HepG2 (cell line): Measurements from ENCODE around the gene ADGRF5. TPM values are rescaled to one million over a fixed set of nuclear protein-coding genes. Genes with fewer than 3 reads are reported as not detected.

Experiments used
- ATAC-seq: fragments of 200-7000 bp; cut with Tn5 transposase; 3 replicates; pipeline ENCODE4 v1.9.1; 2020; ENCODE audit warnings: mild to moderate bottlenecking, moderate library complexity
- BruUV-seq: library from RNA; stranded (reverse); fragments of 400-500 nt; replicated peaks from 2 replicates; lab custom pipeline; 2021; lab: Mats Ljungman, UMichigan
- CTCF ChIA-PET: fragments of 300-600 bp; formaldehyde crosslinking; extraction: SDS; loops from one replicate; lab custom pipeline; 2021; ENCODE audit warnings: low total read pairs, inconsistent platforms, low intra/inter-chr PET ratio; lab: Yijun Ruan, JAX
- POLR2A ChIA-PET: fragments of 350-600 bp; sonication (Branson Sonifier 250); formaldehyde crosslinking; loops from one replicate; lab custom pipeline; 2020; ENCODE audit warnings: antibody characterized with exemption, inconsistent platforms; lab: Yijun Ruan, JAX
- DNase-seq: peaks from one replicate; pipeline ENCODE4 v3.0.0-alpha.2; 2015; ENCODE audit warnings: low spot score
- FAIRE-seq: peaks from 3 replicates; lab custom pipeline; 2011; peaks lifted over from hg19 to GRCh38; lab: Jason Lieb, UNC
- H2AFZ ChIP-seq: one replicate; pipeline ENCODE4 v1.6.1; 2011; ENCODE audit warnings: low read length, inconsistent platforms
- H3K27ac ChIP-seq: fragments of 300-600 bp; 3 replicates; pipeline ENCODE4 v1.8.0; 2011; ENCODE audit warnings: mixed run types, mild to moderate bottlenecking, mixed read lengths, low read length, inconsistent platforms; ENCODE audit not compliant: insufficient read depth; ENCODE audit errors: extremely low read length
- H3K27me3 ChIP-seq, 2 experiments: fragments of 200-600 bp in 1 of 2; 2 replicates in 1 of 2; 3 replicates in 1 of 2; pipeline versions ENCODE4 v1.6.0 to v1.8.0; 2011; ENCODE audit warnings: low read length in 2 of 2, mild to moderate bottlenecking in 2 of 2, moderate library complexity in 2 of 2, inconsistent platforms in 1 of 2; ENCODE audit not compliant: insufficient read depth in 2 of 2, control insufficient read depth in 1 of 2
- H3K36me3 ChIP-seq, 2 experiments: fragments of 200-600 bp in 1 of 2; replicated peaks in 1 of 2; 2 replicates in 1 of 2; 3 replicates in 1 of 2; pipeline versions ENCODE4 v1.5.1 to v1.8.0; 2011; ENCODE audit warnings: low read length in 2 of 2, inconsistent platforms in 1 of 2; ENCODE audit not compliant: insufficient read depth in 2 of 2, control insufficient read depth in 1 of 2
- H3K4me1 ChIP-seq: 2 replicates; pipeline ENCODE4 v1.5.1; 2012; ENCODE audit warnings: low read length, inconsistent platforms; ENCODE audit not compliant: insufficient read depth
- H3K4me2 ChIP-seq: 2 replicates; pipeline ENCODE4 v1.6.0; 2011; ENCODE audit warnings: low read depth, low read length, inconsistent platforms
- H3K4me3 ChIP-seq, 3 experiments: fragments of 200-600 bp in 1 of 3; sonication (generic), shearing (Covaris generic) in 1 of 3; replicated peaks in 1 of 3; 2 replicates each; pipeline ENCODE4 v1.5.1; 2011 to 2016; ENCODE audit warnings: low read length in 3 of 3, inconsistent platforms in 2 of 3, low read depth in 2 of 3, mild to moderate bottlenecking in 2 of 3, control low read depth in 1 of 3, mixed read lengths in 1 of 3; ENCODE audit not compliant: insufficient read depth in 1 of 3
- H3K79me2 ChIP-seq: one replicate; pipeline ENCODE4 v1.6.1; 2011; ENCODE audit warnings: low read length, inconsistent platforms; ENCODE audit not compliant: insufficient read depth
- H3K9ac ChIP-seq: 2 replicates; pipeline ENCODE4 v1.6.0; 2011; ENCODE audit warnings: mild to moderate bottlenecking, low read depth, low read length, inconsistent platforms; ENCODE audit not compliant: insufficient read depth
- H3K9me3 ChIP-seq: 2 replicates; pipeline ENCODE4 v1.5.1; 2012; ENCODE audit warnings: mild to moderate bottlenecking, low read length
- H4K20me1 ChIP-seq: 2 replicates; pipeline ENCODE4 v1.6.0; 2011; ENCODE audit warnings: inconsistent platforms, mild to moderate bottlenecking, low read length, moderate library complexity; ENCODE audit not compliant: insufficient read depth
- ATAD3A ChIP-seq: sonication (generic); formaldehyde crosslinking; IDR thresholded peaks from 2 replicates; pipeline ENCODE4 v1.4.0; 2020; ENCODE audit warnings: missing genetic modification reagents
- CSRNP1 ChIP-seq: sonication (generic); formaldehyde crosslinking; IDR thresholded peaks from 2 replicates; pipeline ENCODE4 v1.8.1; 2023; ENCODE audit warnings: mild to moderate bottlenecking, missing genetic modification reagents
- DRAP1 ChIP-seq: IDR thresholded peaks from 2 replicates; pipeline ENCODE4 v1.6.1; 2016; ENCODE audit warnings: missing genetic modification reagents, missing compliant biosample characterization
- ETV6 ChIP-seq: sonication (generic); formaldehyde crosslinking; conservative IDR thresholded peaks from 2 replicates; pipeline ENCODE4 v1.4.0; 2020; ENCODE audit warnings: missing genetic modification reagents
- HDAC1 ChIP-seq: sonication (generic); formaldehyde crosslinking; IDR thresholded peaks from 2 replicates; pipeline ENCODE4 v1.5.1; 2020; ENCODE audit warnings: mild to moderate bottlenecking, missing genetic modification reagents
- KLF16 ChIP-seq, 2 experiments: sonication (generic) in 1 of 2; formaldehyde crosslinking in 1 of 2; IDR thresholded peaks; 2 replicates each; pipeline versions ENCODE4 v1.6.1 to v1.8.0; 2016 to 2023; ENCODE audit warnings: missing genetic modification reagents in 2 of 2, missing compliant biosample characterization in 1 of 2
- NFIB ChIP-seq: sonication (generic); formaldehyde crosslinking; IDR thresholded peaks from 2 replicates; pipeline ENCODE4 v1.9.0; 2021; ENCODE audit warnings: missing genetic modification reagents, mild to moderate bottlenecking, borderline replicate concordance
- PRDM4 ChIP-seq: sonication (generic); formaldehyde crosslinking; IDR thresholded peaks from 2 replicates; pipeline ENCODE4 v1.9.0; 2021; ENCODE audit warnings: missing genetic modification reagents, borderline replicate concordance
- SOX5 ChIP-seq: IDR thresholded peaks from 2 replicates; pipeline ENCODE4 v1.6.1; 2016; ENCODE audit warnings: borderline replicate concordance
- SP5 ChIP-seq: IDR thresholded peaks from 2 replicates; pipeline ENCODE4 v1.6.1; 2016; ENCODE audit warnings: low read depth, borderline replicate concordance
- THAP11 ChIP-seq: IDR thresholded peaks from 2 replicates; pipeline ENCODE4 v1.6.1; 2016; ENCODE audit warnings: missing biosample characterization, missing genetic modification reagents
- ZC3H13 ChIP-seq: sonication (generic); formaldehyde crosslinking; IDR thresholded peaks from 2 replicates; pipeline ENCODE4 v1.8.1; 2023; ENCODE audit warnings: mild to moderate bottlenecking, missing genetic modification reagents, moderate library complexity
- ZFP36 ChIP-seq: fragments of 150-350 bp; IDR thresholded peaks from 2 replicates; pipeline ENCODE4 v1.6.1; 2018; ENCODE audit warnings: borderline replicate concordance, low read length, low read depth; ENCODE audit not compliant: partially characterized antibody
- ZFP36L2 ChIP-seq: sonication (generic); formaldehyde crosslinking; IDR thresholded peaks from 2 replicates; pipeline ENCODE4 v1.4.0; 2020; ENCODE audit warnings: missing genetic modification reagents
- ZNF34 ChIP-seq: sonication (generic); formaldehyde crosslinking; IDR thresholded peaks from 2 replicates; pipeline ENCODE4 v1.4.0; 2020; ENCODE audit warnings: mild to moderate bottlenecking, missing genetic modification reagents, borderline replicate concordance
- ZNF558 ChIP-seq: sonication (generic); formaldehyde crosslinking; IDR thresholded peaks from 2 replicates; pipeline ENCODE4 v1.9.0; 2022; ENCODE audit warnings: mild to moderate bottlenecking, missing genetic modification reagents, borderline replicate concordance
- ZNF674 ChIP-seq: sonication (generic); formaldehyde crosslinking; IDR thresholded peaks from 2 replicates; pipeline ENCODE4 v1.5.0; 2020; ENCODE audit warnings: low read depth, mild to moderate bottlenecking, missing genetic modification reagents
- ZNF737 ChIP-seq: sonication (generic); formaldehyde crosslinking; IDR thresholded peaks from 2 replicates; pipeline ENCODE4 v1.5.0; 2020; ENCODE audit warnings: missing genetic modification reagents, mild to moderate bottlenecking, borderline replicate concordance
- ZNF878 ChIP-seq: sonication (generic); formaldehyde crosslinking; IDR thresholded peaks from 2 replicates; pipeline ENCODE4 v1.8.1; 2023; ENCODE audit warnings: mild to moderate bottlenecking, missing genetic modification reagents, moderate library complexity
- WGBS: methylation state at CpG from one replicate; pipeline ENCODE4 v1.1.6; 2017; ENCODE audit warnings: low lambda C conversion rate; 5-methylcytosine and 5-hydroxymethylcytosine counted together
- in situ Hi-C: cut with HindIII; loops from 2 replicates; pipeline ENCODE4 v1.10.0; 2017; ENCODE audit warnings: low pct_unique_long_range_greater_than_20kb; ENCODE audit not compliant: extremely low pct_ligation_motif_present
- intact Hi-C: fragments of 100-400 bp; cut with micrococcal nuclease; formaldehyde crosslinking; loops from one replicate; pipeline ENCODE4 v1.10.0; 2022; ENCODE audit not compliant: unreplicated experiment
- polyA plus RNA-seq, 8 experiments: library from polyadenylated mRNA; depleted of rRNA in 3 of 8; stranded (reverse) in 7 of 8; unstranded in 1 of 8; fragments of >200 nt; fragmentation: Illumina TruSeq in 4 of 8; extraction: Trizol in 4 of 8; gene quantifications; 2 replicates each; pipeline versions ENCODE4 v1.2.1 to v1.2.3, GENCODE V29; 2011 to 2016; ENCODE audit warnings: low read depth in 4 of 8, missing spikeins in 1 of 8, mixed read lengths in 1 of 8; ENCODE audit not compliant: insufficient read depth in 1 of 8
- total RNA-seq, 5 experiments: library from RNA; depleted of rRNA; stranded (reverse); fragments of >200 nt; fragmentation: Illumina TruSeq; extraction: Trizol; gene quantifications; 2 replicates each; pipeline ENCODE4 v1.2.3, GENCODE V29; 2016; ENCODE audit warnings: low read depth in 1 of 5

ADGRF5 gene
- total and polyA plus RNA-seq, 2 of the 13 experiments (the other 11 are each of a cell fraction or from before 2014, with no cell fraction given), result not detected

GRCh38 chr6:46947497-46947896, 25.8 kb upstream of the ADGRF5 start:
- no peak for TF ChIP-seq PRDM4
- TF ChIP-seq ZNF34 (CRISPR knock-in tag), result no peak
- no peak for TF ChIP-seq ZC3H13 (CRISPR knock-in tag)
- no peak for TF ChIP-seq ATAD3A (CRISPR knock-in tag)
- TF ChIP-seq THAP11 (CRISPR knock-in tag), result no peak
- no peak for TF ChIP-seq NFIB (CRISPR knock-in tag)
- TF ChIP-seq HDAC1 (CRISPR knock-in tag), result no peak
- TF ChIP-seq SOX5, result no peak
- no peak for TF ChIP-seq SP5 (CRISPR knock-in tag)
- no peak for TF ChIP-seq ZNF737 (CRISPR knock-in tag)
- TF ChIP-seq ETV6 (CRISPR knock-in tag), result no peak
- TF ChIP-seq CSRNP1 (CRISPR knock-in tag), result no peak
- TF ChIP-seq ZNF558, result no peak
- TF ChIP-seq KLF16 (CRISPR knock-in tag; IDR thresholded peaks at IDR 0.05), result no peak
- TF ChIP-seq DRAP1 (CRISPR knock-in tag), result no peak
- no peak for TF ChIP-seq ZFP36
- TF ChIP-seq ZNF878 (CRISPR knock-in tag), result no peak
- no peak for TF ChIP-seq ZFP36L2 (CRISPR knock-in tag)
- TF ChIP-seq ZNF674 (CRISPR knock-in tag), result no peak
- peaks cover 4% of the 10 kb centered on the region; the same call in 1 of the 2 replicates for H3K4me1 ChIP-seq
- ChIA-PET POLR2A (no interaction called here), CTCF (no interaction called here)
- no peak overlapping the region for H3K27ac ChIP-seq
- no peak overlapping the region for H3K4me2 ChIP-seq
- peaks cover 2 to 43% of the 10 kb centered on the region in 2 experiments; a peak in 3 of 5 replicates for H3K27me3 ChIP-seq
- no TSS peak for BruUV-seq
- H3K9ac ChIP-seq, result no peak overlapping the region
- ATAC-seq (no peak), FAIRE-seq (no peak), DNase-seq (no peak)
- no peaks in the 10 kb centered on the region for H3K36me3 ChIP-seq
- H3K79me2 ChIP-seq, result no peaks in the 10 kb centered on the region
- no peak overlapping the region for H3K4me3 ChIP-seq
- in situ Hi-C loops, result no loop called here
- no peaks in the 10 kb centered on the region for H4K20me1 ChIP-seq
- intact Hi-C loops, result no loop called here
- H2AFZ ChIP-seq, result no peak overlapping the region
- 42% methylated on average over 5 of the region's 5 CpGs for WGBS
- H3K9me3 ChIP-seq, result no peaks in the 10 kb centered on the region
